DND-41 (cell line): ENCODE measurements around the gene GALNT18.

ENCODE experiments used
- CTCF ChIP-seq: IDR thresholded peaks from 2 replicates; pipeline ENCODE4 v1.5.1; 2012; ENCODE audit warnings: borderline replicate concordance, low read length, moderate library complexity, mild to moderate bottlenecking; ENCODE audit not compliant: poor library complexity, severe bottlenecking; ENCODE audit errors: extremely low read depth
- EZH2 ChIP-seq: IDR thresholded peaks from 3 replicates; pipeline ENCODE4 v1.6.1; 2012; ENCODE audit warnings: borderline replicate concordance, low read depth, mild to moderate bottlenecking, moderate library complexity, low read length, inconsistent platforms; ENCODE audit not compliant: severe bottlenecking

- TF ChIP-seq EZH2 (no peak), CTCF (no peak)
Measured at GRCh38 chr11:11519184-11519583, 102.6 kb downstream of the GALNT18 start.
